Endodermal cell (in vitro differentiated cells): ENCODE measurements around the gene PRDX2. TPM values are rescaled to one million over a fixed set of nuclear protein-coding genes. Genes with fewer than 3 reads are reported as not detected.
"Not testable (repeated sequence)": the region's sequence is repeated elsewhere in the genome, so short reads cannot be mapped to it uniquely, and the experiment has no call there.

Experiments
- DNase-seq: peaks from one replicate; pipeline ENCODE4 v3.0.0-alpha.2; 2017
- H3K27ac ChIP-seq: 2 replicates; pipeline ENCODE4 v1.5.1; 2013; ENCODE audit warnings: mild to moderate bottlenecking, low read depth, low read length, moderate library complexity
- H3K27me3 ChIP-seq: 2 replicates; pipeline ENCODE4 v1.6.1; 2013; ENCODE audit warnings: mild to moderate bottlenecking, low read length, moderate library complexity; ENCODE audit not compliant: insufficient read depth, control insufficient read depth, poor library complexity, severe bottlenecking
- H3K36me3 ChIP-seq: 2 replicates; pipeline ENCODE4 v1.7.0; 2013; ENCODE audit warnings: mild to moderate bottlenecking, low read length, moderate library complexity; ENCODE audit not compliant: control insufficient read depth, insufficient read depth
- H3K4me1 ChIP-seq: one replicate; pipeline ENCODE4 v1.7.0; 2013; ENCODE audit warnings: low read length; ENCODE audit not compliant: control insufficient read depth, insufficient read depth
- H3K4me3 ChIP-seq: 2 replicates; pipeline ENCODE4 v1.5.1; 2013; ENCODE audit warnings: mild to moderate bottlenecking, low read length, moderate library complexity
- H3K9ac ChIP-seq: 2 replicates; pipeline ENCODE4 v1.6.1; 2013; ENCODE audit warnings: mild to moderate bottlenecking, low read length, moderate library complexity; ENCODE audit not compliant: poor library complexity, severe bottlenecking; ENCODE audit errors: extremely low read depth
- H3K9me3 ChIP-seq: 2 replicates; pipeline ENCODE4 v1.6.1; 2013; ENCODE audit warnings: mild to moderate bottlenecking, low read length, moderate library complexity; ENCODE audit not compliant: control insufficient read depth
- H3K27ac Mint-ChIP-seq: 2 replicates; pipeline ENCODE4 v1.8.0; 2020; ENCODE audit warnings: mixed read lengths
- H3K27me3 Mint-ChIP-seq: 2 replicates; pipeline ENCODE4 v1.8.0; 2021; ENCODE audit warnings: mild to moderate bottlenecking, mixed read lengths; ENCODE audit not compliant: insufficient read depth
- H3K36me3 Mint-ChIP-seq: 2 replicates; pipeline ENCODE4 v1.8.0; 2020; ENCODE audit warnings: low read depth, mixed read lengths
- H3K4me1 Mint-ChIP-seq: 2 replicates; pipeline ENCODE4 v1.8.0; 2020; ENCODE audit warnings: mixed read lengths
- H3K4me3 Mint-ChIP-seq: 2 replicates; pipeline ENCODE4 v1.8.0; 2020; ENCODE audit warnings: mild to moderate bottlenecking, moderate library complexity, mixed read lengths
- H3K9me3 Mint-ChIP-seq: 2 replicates; pipeline ENCODE4 v1.8.0; 2020; ENCODE audit warnings: mild to moderate bottlenecking, mixed read lengths
- CTCF ChIP-seq: fragments of 200-600 bp; sonication (generic); conservative IDR thresholded peaks from 2 replicates; pipeline ENCODE4 v1.5.0; 2021; ENCODE audit warnings: antibody characterized with exemption, mild to moderate bottlenecking
- WGBS, 2 experiments: methylation state at CpG; one replicate each; pipeline versions ENCODE4 v1.1.5 to v1.1.7; 2013; ENCODE audit warnings: missing lambda C conversion rate in 2 of 2, mixed read lengths in 1 of 2; ENCODE audit not compliant: insufficient coverage in 1 of 2, insufficient read length in 1 of 2; 5-methylcytosine and 5-hydroxymethylcytosine counted together
- long read RNA-seq, 4 experiments: library from polyadenylated mRNA in 2 of 4; library from RNA in 1 of 4; library from capped mRNA in 1 of 4; stranded (forward) in 3 of 4; unstranded in 1 of 4; transcript quantifications; one replicate each; pipeline ENCODE4 v2.0.0, GENCODE V29; 2020 to 2021; ENCODE audit warnings: inconsistent platforms in 1 of 4
- polyA plus RNA-seq, 2 experiments: library from polyadenylated mRNA; stranded (reverse); fragments of 50-300 nt; gene quantifications; one replicate each; pipeline ENCODE4 v1.2.3, GENCODE V29; 2013
- total RNA-seq, 2 donors: library from RNA; stranded (reverse); fragmentation: NEBNext Ultra II Directional in 1 of 2; extraction: Animal tissue kit (Norgen Biotek cat#: 25700) in 1 of 2; gene quantifications; 2 replicates in 1 of 2; 3 replicates in 1 of 2; pipeline ENCODE4 v1.2.1, GENCODE V29; 2021

The PRDX2 gene
- 100 to 1,000 TPM; 429 to 507 TPM for total RNA-seq
- 440 TPM for polyA plus RNA-seq (2013, experiment 1 of 2)
- polyA plus RNA-seq (2013, experiment 2 of 2) = 394 TPM
- long read RNA-seq, experiment 1, transcript PRDX2-201 (6 exons, 987 nt) = major isoform, 302 of 374 reads
- long read RNA-seq, experiment 1, partial matches to known transcripts = 40 of 374 reads
- long read RNA-seq, experiment 1, other reads (novel, unspliced or antisense) = 32 of 374 reads
- long read RNA-seq, experiment 2, transcript PRDX2-201 (6 exons, 987 nt) = major isoform, 851 of 875 reads
- long read RNA-seq, experiment 2, partial matches to known transcripts = 14 of 875 reads
- long read RNA-seq, experiment 2, other reads (novel, unspliced or antisense) = 6 of 875 reads
- long read RNA-seq, experiment 3, transcript PRDX2-201 (6 exons, 987 nt) = major isoform, 764 of 788 reads
- long read RNA-seq, experiment 3, partial matches to known transcripts = 12 of 788 reads
- long read RNA-seq, experiment 3, other reads (novel, unspliced or antisense) = 8 of 788 reads
- long read RNA-seq, experiment 4, transcript PRDX2-201 (6 exons, 987 nt) = major isoform, 1,133 of 1,146 reads
- long read RNA-seq, experiment 4, partial matches to known transcripts = 5 of 1,146 reads
- long read RNA-seq, experiment 4, other reads (novel, unspliced or antisense) = 6 of 1,146 reads

- H3K4me3 ChIP-seq = peak within 1 kb of the TSS; percentile 91
- H3K27ac ChIP-seq = peak within 1 kb of the TSS; percentile 14
- H3K36me3 ChIP-seq = peaks cover 22% of the 10 kb centered on the region
- peaks cover 3% of the 10 kb centered on the region for H3K4me1 ChIP-seq
- WGBS, 2 experiments = 0 to 2% methylated on average over 17 to 78 of the region's 78 CpGs
- H3K9ac ChIP-seq = peak within 1 kb of the TSS; percentile 86
- Mint-ChIP-seq H3K4me3 (peak within 1 kb of the TSS; percentile 89), H3K27me3 (peaks cover 6% of the 10 kb centered on the region), H3K27ac (peak within 1 kb of the TSS; percentile 88), H3K36me3 (peaks cover 17% of the 10 kb centered on the region), H3K4me1 (peaks cover 18% of the 10 kb centered on the region), H3K9me3 (no peaks in the 10 kb centered on the region)
- H3K9me3 ChIP-seq = no peaks in the 10 kb centered on the region
- peak; percentile 21 for TF ChIP-seq CTCF
- peak; percentile 90 for DNase-seq
- no peaks in the 10 kb centered on the region for H3K27me3 ChIP-seq
Measured at GRCh38 chr19:12801466-12802266, at the start of gene PRDX2, which contains the start of gene THSD8. PRDX2 (minus strand) TSS chr19:12801800; CDS start chr19:12801261, 539 bp downstream. THSD8 (plus strand) TSS chr19:12802069; CDS start chr19:12802072, 3 bp downstream.

GRCh38 chr19:12847159-12848139 lies 45.8 kb upstream of the PRDX2 start:
- Mint-ChIP-seq H3K27me3 (peaks cover 31% of the 10 kb centered on the region), H3K9me3 (no peaks in the 10 kb centered on the region), H3K36me3 (no peaks in the 10 kb centered on the region), H3K4me1 (no peaks in the 10 kb centered on the region), H3K27ac (peak overlapping the region; percentile 35), H3K4me3 (peak overlapping the region; percentile 26)
- no peaks in the 10 kb centered on the region for H3K4me1 ChIP-seq
- 32 to 48% methylated on average over 35 to 69 of the region's 69 CpGs for WGBS, 2 experiments
- H3K36me3 ChIP-seq = no peaks in the 10 kb centered on the region
- TF ChIP-seq CTCF = peak; percentile 100
- DNase-seq = peak; percentile 98
- H3K4me3 ChIP-seq = no peak overlapping the region
- no peak overlapping the region for H3K9ac ChIP-seq
- no peak overlapping the region for H3K27ac ChIP-seq
- no peaks in the 10 kb centered on the region for H3K9me3 ChIP-seq
- H3K27me3 ChIP-seq = peaks cover 4% of the 10 kb centered on the region

GRCh38 chr19:12846613-12847012 lies 45.0 kb upstream of the PRDX2 start:
- H3K27ac Mint-ChIP-seq, H3K36me3 Mint-ChIP-seq, H3K27me3 ChIP-seq, H3K9ac ChIP-seq, H3K36me3 ChIP-seq, H3K9me3 ChIP-seq, H3K4me1 ChIP-seq, H3K4me3 Mint-ChIP-seq, H3K4me3 ChIP-seq, H3K27ac ChIP-seq, DNase-seq, H3K4me1 Mint-ChIP-seq, H3K9me3 Mint-ChIP-seq: not testable (repeated sequence)
- WGBS, 2 experiments = 92% methylated on average over 7 of the region's 7 CpGs; no CpG with 5 or more reads in 1 of the 2 experiments
- H3K27me3 Mint-ChIP-seq = peaks cover 36% of the 10 kb centered on the region
